ENCODE data around the gene TRIM74. TPM values are rescaled to one million over a fixed set of nuclear protein-coding genes. Genes with fewer than 3 reads are reported as not detected.
"Not testable (repeated sequence)": the region's sequence is repeated elsewhere in the genome, so short reads cannot be mapped to it uniquely, and the experiment has no call there.

The TRIM74 gene
- total and polyA plus RNA-seq, 5 experiments from 2014 or later: 0.40 to 9.1 (median 4.4) TPM; not detected in 1

GRCh38 chr7:72914756-72915525 lies 54.3 kb downstream of the TRIM74 start:
- Mint-ChIP-seq H3K27ac (peak overlapping the region in 8 of 10 donors; percentile 43 to 86 (median 77)), H3K36me3 (peaks cover 0 to 50% (median 0%) of the 10 kb centered on the region in 3 donors), H3K4me1 (peaks cover 12 to 29% (median 20%) of the 10 kb centered on the region in 4 donors)
- H3K27me3 Mint-ChIP-seq, H3K4me3 Mint-ChIP-seq, H3K9me3 Mint-ChIP-seq: not testable (repeated sequence)
- POLR2A ChIA-PET: interaction anchor here (0.6 kb wide), 1 partner anchor 40 kb away, joined by 3 read pairs; no protein-coding TSS in a partner anchor
- ATAC-seq (peak; percentile 91 to 94), DNase-seq (peak; percentile 10 to 74 (median 41))

DNA sequence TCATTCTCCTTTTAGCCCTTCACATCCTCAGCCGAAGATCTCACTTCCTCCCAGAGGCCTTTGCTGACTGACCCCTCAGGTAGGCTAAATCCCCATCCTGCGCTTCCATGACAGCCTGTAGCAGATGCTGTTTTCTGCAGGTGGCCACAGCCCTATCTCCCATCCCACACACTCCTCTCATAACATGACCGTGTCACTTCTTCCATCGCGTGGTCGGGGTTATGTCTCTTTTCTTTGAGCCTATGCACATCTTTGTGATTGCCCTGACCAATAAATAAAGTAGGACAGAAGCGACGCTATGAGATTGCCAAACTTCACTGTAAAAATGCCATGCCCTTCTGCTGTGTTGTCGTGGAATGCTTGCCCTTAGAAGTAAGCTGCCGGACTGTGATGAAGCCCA lies 55.5 kb downstream of the TRIM74 start:
- ATAC-seq, H3K9me3 Mint-ChIP-seq, DNase-seq, POLR2A ChIA-PET, H3K4me3 Mint-ChIP-seq, H3K27me3 Mint-ChIP-seq: not testable (repeated sequence)
- H3K4me1 Mint-ChIP-seq: peaks cover 12 to 25% (median 16%) of the 10 kb centered on the region in 4 donors
- peaks cover 0 to 56% (median under 1%) of the 10 kb centered on the region in 3 donors for H3K36me3 Mint-ChIP-seq
- H3K27ac Mint-ChIP-seq: peak overlapping the region in 6 of 10 donors; percentile 4 to 83 (median 60)

DNA sequence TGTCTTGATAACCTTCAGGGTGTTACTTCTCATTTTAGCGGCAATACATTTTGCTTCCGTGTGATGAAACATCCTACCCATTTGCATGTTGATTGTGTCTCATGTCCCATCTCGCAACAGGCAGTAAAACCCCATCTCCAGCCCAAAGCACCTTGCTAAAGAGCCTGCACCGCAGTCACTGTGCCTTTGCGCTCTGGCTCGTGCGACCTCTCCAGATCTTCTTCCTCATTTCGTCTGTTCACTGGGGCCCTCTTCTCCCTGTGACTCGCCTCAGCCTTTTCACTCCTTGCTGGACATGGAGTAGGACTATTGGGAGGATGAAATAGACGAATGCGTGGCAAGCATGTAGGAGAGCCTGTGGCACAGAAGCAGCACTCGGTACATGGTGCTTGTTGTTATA lies 57.9 kb downstream of the TRIM74 start:
- ATAC-seq, POLR2A ChIA-PET, H3K9me3 Mint-ChIP-seq, H3K27ac Mint-ChIP-seq, H3K27me3 Mint-ChIP-seq, DNase-seq: not testable (repeated sequence)
- peak overlapping the region in 1 of 10 donors; percentile 4 for H3K4me3 Mint-ChIP-seq
- peaks cover 0 to 68% (median 13%) of the 10 kb centered on the region in 3 donors for H3K36me3 Mint-ChIP-seq
- peaks cover 6 to 22% (median 14%) of the 10 kb centered on the region in 4 donors for H3K4me1 Mint-ChIP-seq

Other genes with a start within 250 kb of the TRIM74 start
- gene TYW1B, start 141.3 kb downstream of the TRIM74 start, total RNA-seq: 1 to 10 TPM; 6.8 to 7.0 TPM
- 1 to 10 TPM in 2 of 3 donors, under 1 TPM in 1; 0.80 to 2.4 (median 1.9) TPM for gene TYW1B, start 141.3 kb downstream of the TRIM74 start, polyA plus RNA-seq
- 10 to 100 TPM; 65.9 to 67.8 TPM for gene POM121, start 44.4 kb downstream of the TRIM74 start, total RNA-seq
- 10 to 100 TPM in 2 of 3 donors, 1 to 10 TPM in 1; 9.0 to 18.4 (median 11.8) TPM for gene POM121, start 44.4 kb downstream of the TRIM74 start, polyA plus RNA-seq
- gene SPDYE8, start 60.3 kb upstream of the TRIM74 start, total RNA-seq: not detected
- gene SPDYE8, start 60.3 kb upstream of the TRIM74 start, polyA plus RNA-seq: under 1 TPM in 1 of 3 donors, not detected in 2; 0.06 TPM
- gene SPDYE11, start 88.4 kb upstream of the TRIM74 start, total RNA-seq: not detected
- under 1 TPM in 2 of 3 donors, not detected in 1; 0.14 to 0.18 TPM for gene SPDYE11, start 88.4 kb upstream of the TRIM74 start, polyA plus RNA-seq
- not detected for gene SPDYE9, start 116.6 kb upstream of the TRIM74 start, total RNA-seq
- gene SPDYE9, start 116.6 kb upstream of the TRIM74 start, polyA plus RNA-seq: under 1 TPM in 2 of 3 donors, not detected in 1; 0.14 to 0.18 TPM

Data from naive thymus-derived CD8-positive, alpha-beta T cell (primary cell).